CD4-positive, CD25-positive, alpha-beta regulatory T cell (primary cell): ENCODE data around the gene IFT22. TPM values are rescaled to one million over a fixed set of nuclear protein-coding genes. Genes with fewer than 3 reads are reported as not detected.

ENCODE experiments used
- ATAC-seq, 2 donors: fragments of 150-1000 bp; cut with Tn5 transposase; one replicate each; pipeline ENCODE4 v1.10.0; 2021; ENCODE audit warnings: low read depth in 2 of 2, moderate number of reproducible peaks in 2 of 2, moderate library complexity in 1 of 2
- DNase-seq, 3 donors: peaks; one replicate each; pipeline versions ENCODE4 v3.0.0 to v3.0.0-alpha.2; 2012 to 2022; ENCODE audit warnings: mixed read lengths in 1 of 3
- H3K27ac ChIP-seq: one replicate; pipeline ENCODE4 v1.7.0; 2013; ENCODE audit warnings: mild to moderate bottlenecking, low read length; ENCODE audit not compliant: insufficient read depth, poor library complexity, severe bottlenecking
- H3K27me3 ChIP-seq: one replicate; pipeline ENCODE4 v1.7.0; 2013; ENCODE audit warnings: low read length; ENCODE audit not compliant: control insufficient read depth, insufficient read depth
- H3K36me3 ChIP-seq: one replicate; pipeline ENCODE4 v1.7.0; 2013; ENCODE audit warnings: mild to moderate bottlenecking, low read length, moderate library complexity; ENCODE audit not compliant: control insufficient read depth, insufficient read depth
- H3K4me1 ChIP-seq: 2 replicates; pipeline ENCODE4 v1.7.0; 2013; ENCODE audit warnings: mild to moderate bottlenecking, low read length; ENCODE audit not compliant: insufficient read depth, control insufficient read depth, poor library complexity, severe bottlenecking
- H3K4me3 ChIP-seq: one replicate; pipeline ENCODE4 v1.7.0; 2013; ENCODE audit warnings: low read depth, mild to moderate bottlenecking, low read length, moderate library complexity
- H3K9me3 ChIP-seq, 2 experiments: 1 replicate in 1 of 2; 2 replicates in 1 of 2; pipeline ENCODE4 v1.7.0; 2013; ENCODE audit warnings: low read length in 2 of 2, mild to moderate bottlenecking in 1 of 2, moderate library complexity in 1 of 2; ENCODE audit not compliant: control insufficient read depth in 2 of 2
- H3K27ac Mint-ChIP-seq, 3 donors: one replicate each; pipeline ENCODE4 v1.8.0; 2020 to 2022; ENCODE audit warnings: mild to moderate bottlenecking in 3 of 3, mixed read lengths in 3 of 3, moderate library complexity in 2 of 3
- H3K27me3 Mint-ChIP-seq: one replicate; pipeline ENCODE4 v1.8.0; 2022; ENCODE audit warnings: mild to moderate bottlenecking, mixed read lengths
- H3K36me3 Mint-ChIP-seq: one replicate; pipeline ENCODE4 v1.8.0; 2020; ENCODE audit warnings: mixed read lengths
- H3K4me1 Mint-ChIP-seq, 4 donors: one replicate each; pipeline ENCODE4 v1.8.0; 2020 to 2022; ENCODE audit warnings: mixed read lengths in 4 of 4, mild to moderate bottlenecking in 1 of 4
- H3K4me3 Mint-ChIP-seq, 4 donors: one replicate each; pipeline ENCODE4 v1.8.0; 2020 to 2022; ENCODE audit warnings: mild to moderate bottlenecking in 4 of 4, mixed read lengths in 4 of 4, moderate library complexity in 3 of 4
- H3K9me3 Mint-ChIP-seq, 7 donors: one replicate each; pipeline ENCODE4 v1.8.0; 2020 to 2022; ENCODE audit warnings: mixed read lengths in 7 of 7, mild to moderate bottlenecking in 3 of 7, moderate library complexity in 2 of 7
- polyA plus RNA-seq, 4 donors: library from polyadenylated mRNA; unstranded; fragments of 300-500 nt; fragmentation: Illumina TruSeq; gene quantifications; one replicate each; pipeline ENCODE4 v1.2.3, GENCODE V29; 2021
- total RNA-seq: library from RNA; stranded (reverse); gene quantifications from one replicate; pipeline ENCODE4 v1.2.3, GENCODE V29; 2022

The IFT22 gene
- total and polyA plus RNA-seq, 5 donors from 2014 or later: 1.0 to 6.9 (median 3.8) TPM

DNA sequence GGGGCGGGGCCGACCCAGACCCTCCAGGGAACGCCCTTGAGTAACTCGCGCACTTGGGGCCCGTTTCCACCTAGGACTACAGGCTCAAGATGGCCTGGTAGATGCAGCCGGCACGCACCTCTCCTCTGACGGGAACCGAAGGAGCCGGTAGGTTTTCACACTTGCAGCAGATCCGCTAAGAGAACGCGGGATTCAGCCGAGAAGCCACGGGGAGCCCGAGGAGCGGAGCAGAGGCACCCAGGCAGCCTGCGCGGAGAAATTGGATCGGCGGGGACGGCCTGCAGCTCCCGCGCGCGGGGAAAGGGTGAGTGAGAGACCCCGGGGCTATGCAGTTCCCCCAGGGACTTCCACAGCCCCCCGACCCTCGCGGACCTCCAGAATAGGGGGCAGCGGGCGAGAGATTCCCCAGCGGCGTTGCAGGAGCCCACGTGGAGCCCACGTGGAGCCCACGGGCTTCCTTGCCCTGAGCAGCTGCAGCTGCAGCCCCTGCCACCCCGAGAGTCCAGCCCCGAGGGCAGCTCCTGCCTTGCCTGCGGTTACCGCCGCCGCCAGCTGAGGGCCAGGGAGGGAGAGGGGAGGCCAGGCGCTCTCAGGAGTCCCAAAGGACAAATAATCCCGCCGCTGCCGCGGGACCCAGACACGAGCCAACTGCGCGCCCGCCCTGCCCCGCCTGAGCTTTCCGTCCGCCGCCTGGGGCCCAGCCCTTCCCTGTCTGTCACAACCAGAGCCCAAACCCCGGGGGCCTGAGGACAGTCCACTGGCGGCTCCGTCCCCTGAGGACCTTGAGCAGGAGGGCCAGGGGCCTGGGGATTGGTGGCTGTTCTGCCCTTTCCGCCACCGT is 13.1 kb downstream of the IFT22 start:
- Histone ChIP-seq H3K36me3 (no peaks in the 10 kb centered on the region), H3K27me3 (peaks cover 5% of the 10 kb centered on the region), H3K4me1 (peaks cover 8% of the 10 kb centered on the region), H3K27ac (no peak overlapping the region), H3K4me3 (no peak overlapping the region), H3K9me3 (peaks cover 11 to 12% of the 10 kb centered on the region in 2 experiments)
- no peak overlapping the region for H3K27ac Mint-ChIP-seq
- H3K4me3 Mint-ChIP-seq: peak overlapping the region in 3 of 4 donors; percentile 76 to 93 (median 89)
- peaks cover 3% of the 10 kb centered on the region for H3K36me3 Mint-ChIP-seq
- DNase-seq (peak in 1 of 3 donors; percentile 35), ATAC-seq (no peak)
- peaks cover 0 to 32% (median 4%) of the 10 kb centered on the region in 7 donors for H3K9me3 Mint-ChIP-seq
- H3K27me3 Mint-ChIP-seq: peaks cover 35% of the 10 kb centered on the region
- peaks cover 0 to 5% (median 4%) of the 10 kb centered on the region in 4 donors for H3K4me1 Mint-ChIP-seq

DNA sequence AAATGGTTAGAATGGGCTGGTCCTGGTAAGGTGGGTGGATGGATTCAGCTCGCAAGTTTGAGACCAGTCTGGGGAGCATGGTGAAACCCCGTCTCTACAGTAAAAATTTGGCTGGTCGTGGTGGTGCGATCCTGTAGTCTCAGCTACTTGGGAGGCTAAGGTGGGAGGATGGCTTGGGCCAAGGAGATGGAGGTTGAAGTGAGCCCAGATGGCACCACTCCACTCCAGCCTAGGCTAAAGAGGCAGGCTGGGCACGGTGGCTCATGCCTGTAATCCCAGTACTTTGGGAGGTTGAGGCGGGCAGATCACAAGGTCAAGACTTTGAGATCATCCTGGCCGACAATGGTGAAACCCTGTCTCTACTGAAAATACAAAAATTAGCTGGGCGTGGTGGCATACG is 15.3 kb downstream of the IFT22 start:
- no peak overlapping the region for H3K4me3 ChIP-seq
- H3K27me3 ChIP-seq: peaks cover 10% of the 10 kb centered on the region
- H3K36me3 ChIP-seq: peaks cover 1% of the 10 kb centered on the region
- H3K4me1 ChIP-seq: peaks cover 8% of the 10 kb centered on the region
- peaks cover 0 to 5% (median 4%) of the 10 kb centered on the region in 4 donors for H3K4me1 Mint-ChIP-seq
- DNase-seq (no peak), ATAC-seq (no peak)
- peaks cover 12 to 23% of the 10 kb centered on the region in 2 experiments for H3K9me3 ChIP-seq
- H3K27ac Mint-ChIP-seq: no peak overlapping the region
- H3K4me3 Mint-ChIP-seq: peak overlapping the region in 2 of 4 donors; percentile 2 to 10
- peaks cover 50% of the 10 kb centered on the region for H3K27me3 Mint-ChIP-seq
- peaks cover 0 to 35% (median 4%) of the 10 kb centered on the region in 7 donors for H3K9me3 Mint-ChIP-seq
- no peak overlapping the region for H3K27ac ChIP-seq
- H3K36me3 Mint-ChIP-seq: peaks cover 3% of the 10 kb centered on the region

DNA sequence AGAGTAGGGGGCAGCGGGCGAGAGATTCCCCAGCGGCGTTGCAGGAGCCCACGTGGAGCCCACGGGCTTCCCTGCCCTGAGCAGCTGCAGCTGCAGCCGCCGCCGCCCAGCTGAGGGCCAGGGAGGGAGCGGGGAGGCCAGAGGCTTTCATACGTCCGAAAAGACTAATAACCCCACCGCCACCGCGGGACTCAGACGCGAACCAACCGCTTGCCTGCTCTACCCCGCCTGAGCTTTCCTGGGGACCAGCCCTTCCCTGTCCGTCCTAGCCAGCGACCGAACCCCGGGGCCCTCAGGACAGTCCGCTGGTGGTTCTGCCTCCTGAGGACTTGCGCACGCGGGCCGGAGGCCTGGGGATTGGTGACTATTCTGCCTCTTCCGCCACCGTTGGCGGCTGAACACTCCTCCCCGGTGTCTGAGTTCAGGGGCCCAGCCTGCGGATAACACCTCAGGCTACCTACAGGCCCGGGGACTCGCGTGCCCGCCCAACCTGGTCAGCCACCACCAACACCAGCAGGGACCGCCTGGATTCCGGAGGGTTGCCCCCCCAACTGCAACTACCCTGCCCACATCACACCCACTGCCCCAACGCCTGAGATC is 18.4 kb downstream of the IFT22 start:
- Mint-ChIP-seq H3K27ac (no peak overlapping the region), H3K27me3 (peaks cover 73% of the 10 kb centered on the region), H3K4me3 (peak overlapping the region in 1 of 4 donors; percentile 19)

DNA sequence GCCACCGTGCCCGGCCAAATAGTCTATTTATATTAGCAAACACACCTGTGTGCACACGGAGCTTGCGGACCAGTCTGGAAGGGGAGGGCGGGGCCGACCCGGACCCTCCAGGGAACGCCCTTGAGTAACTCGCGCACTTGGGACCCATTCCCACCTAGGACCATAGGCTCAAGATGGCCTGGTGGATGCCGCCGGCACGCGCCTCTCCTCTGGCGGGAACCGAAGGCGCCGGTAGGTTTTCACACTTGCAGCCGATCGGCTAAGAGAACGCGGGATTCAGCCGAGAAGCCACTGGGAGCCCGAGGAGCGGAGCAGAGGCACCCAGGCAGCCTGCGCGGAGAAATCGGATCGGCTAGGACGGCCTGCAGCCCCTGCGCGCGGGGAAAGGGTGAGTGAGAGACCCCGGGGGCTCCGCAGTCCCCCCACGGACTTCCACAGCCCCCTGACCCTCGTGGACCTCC is 18.9 kb downstream of the IFT22 start:
- no peak overlapping the region for H3K4me3 ChIP-seq

More for the DNA sequence above, 18.4 kb downstream of the IFT22 start:
- Histone ChIP-seq H3K36me3 (peaks cover 3% of the 10 kb centered on the region), H3K27ac (no peak overlapping the region), H3K4me3 (no peak overlapping the region), H3K4me1 (peaks cover 12% of the 10 kb centered on the region), H3K27me3 (peaks cover 23% of the 10 kb centered on the region), H3K9me3 (peaks cover 15 to 34% of the 10 kb centered on the region in 2 experiments)
- ATAC-seq (no peak), DNase-seq (no peak)
- H3K4me1 Mint-ChIP-seq: peaks cover 0 to 5% (median 1%) of the 10 kb centered on the region in 4 donors
- peaks cover 3% of the 10 kb centered on the region for H3K36me3 Mint-ChIP-seq
- peaks cover 0 to 34% (median 9%) of the 10 kb centered on the region in 7 donors for H3K9me3 Mint-ChIP-seq

DNA sequence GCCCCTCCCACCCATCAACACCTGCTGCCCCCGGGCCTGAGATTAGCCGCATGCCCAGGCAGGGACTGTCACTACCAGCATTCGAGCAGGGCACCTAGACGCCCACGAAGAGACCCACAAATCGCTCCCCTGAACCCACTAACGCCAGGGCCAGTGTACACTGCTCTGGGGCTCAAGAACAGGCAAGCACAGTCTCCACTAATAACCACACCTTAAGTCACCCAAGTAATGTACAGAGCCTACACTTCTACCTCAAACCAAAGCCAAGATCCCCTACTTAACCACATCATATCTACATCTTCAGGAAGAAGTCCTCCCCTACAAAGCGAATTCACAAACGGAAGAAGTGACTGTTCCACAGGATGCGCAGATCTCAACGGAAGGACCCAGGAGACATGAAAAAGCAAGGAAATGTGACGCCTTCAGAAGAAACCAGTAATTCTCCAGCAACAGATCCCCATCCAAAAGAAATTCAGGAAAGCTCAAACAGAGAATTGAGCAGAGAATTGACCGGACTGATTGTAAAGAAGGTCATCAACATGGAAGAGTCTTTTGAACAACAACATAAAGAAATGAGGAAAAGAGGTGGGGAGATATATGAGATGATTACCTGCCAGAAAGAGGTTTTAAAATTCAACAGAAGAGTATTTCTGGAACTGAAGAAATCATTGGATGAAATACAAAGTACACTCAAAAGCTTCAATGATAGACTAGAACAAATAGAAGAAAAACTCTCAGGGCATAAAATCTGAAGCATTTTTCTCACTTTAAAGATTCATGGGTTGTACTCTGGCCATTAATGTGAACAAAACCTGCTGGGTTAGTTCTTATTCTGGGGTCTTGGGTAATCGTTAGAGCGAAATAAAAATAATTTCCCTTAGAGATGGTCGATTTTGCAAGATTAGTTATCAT is 20.9 kb downstream of the IFT22 start:
- H3K4me1 ChIP-seq: peaks cover 6% of the 10 kb centered on the region
- H3K27me3 ChIP-seq: peaks cover 26% of the 10 kb centered on the region
- H3K27ac Mint-ChIP-seq: peak overlapping the region in 1 of 3 donors; percentile 65

More for the DNA sequence above, 18.9 kb downstream of the IFT22 start:
- Histone ChIP-seq H3K36me3 (peaks cover 3% of the 10 kb centered on the region), H3K27ac (no peak overlapping the region), H3K9me3 (peaks cover 15 to 34% of the 10 kb centered on the region in 2 experiments), H3K4me1 (peaks cover 6% of the 10 kb centered on the region), H3K27me3 (peaks cover 26% of the 10 kb centered on the region)
- Mint-ChIP-seq H3K36me3 (peaks cover 3% of the 10 kb centered on the region), H3K27me3 (peaks cover 71% of the 10 kb centered on the region), H3K9me3 (peaks cover 0 to 34% (median 9%) of the 10 kb centered on the region in 7 donors), H3K4me1 (peaks cover 0 to 2% (median 0%) of the 10 kb centered on the region in 4 donors), H3K27ac (peak overlapping the region in 1 of 3 donors; percentile 91), H3K4me3 (no peak overlapping the region)
- ATAC-seq (no peak), DNase-seq (no peak)

DNA sequence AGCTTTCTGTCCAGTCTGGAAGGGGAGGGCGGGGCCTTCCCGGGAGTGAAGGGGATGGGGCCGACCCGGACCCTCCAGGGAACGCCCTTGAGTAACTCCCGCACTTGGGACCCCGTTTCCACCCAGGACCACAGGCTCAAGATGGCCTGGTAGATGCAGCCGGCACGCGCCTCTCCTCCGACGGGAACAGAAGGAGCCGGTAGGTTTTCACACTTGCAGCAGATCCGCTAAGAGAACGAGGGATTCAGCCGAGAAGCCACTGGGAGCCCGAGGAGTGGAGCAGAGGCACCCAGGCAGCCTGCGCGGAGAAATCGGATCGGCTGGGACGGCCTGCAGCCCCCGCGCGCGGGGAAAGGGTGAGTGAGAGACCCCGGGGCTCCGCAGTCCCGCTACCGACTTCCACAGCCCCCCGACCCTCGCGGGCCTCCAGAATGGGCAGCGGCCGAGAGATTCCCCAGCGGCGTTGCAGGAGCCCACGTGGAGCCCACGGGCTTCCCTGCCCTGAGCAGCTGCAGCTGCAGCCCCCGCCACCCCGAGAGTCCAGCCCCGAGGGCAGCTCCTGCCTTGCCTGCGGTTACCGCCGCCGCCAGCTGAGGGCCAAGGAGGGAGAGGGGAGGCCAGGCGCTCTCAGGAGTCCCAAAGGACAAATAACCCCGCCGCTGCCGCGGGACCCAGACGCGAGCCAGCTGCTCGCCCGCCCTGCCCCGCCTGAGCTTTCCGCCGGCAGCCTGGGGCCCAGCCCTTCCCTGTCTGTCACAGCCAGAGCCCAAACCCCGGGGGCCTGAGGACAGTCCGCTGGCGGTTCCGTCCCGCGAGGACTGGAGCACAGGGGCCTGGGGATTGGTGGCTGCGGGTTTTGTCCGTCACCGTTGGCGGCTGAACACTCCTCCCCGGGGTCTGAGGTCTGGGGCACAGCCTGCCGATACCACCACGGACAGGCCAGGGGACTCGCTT is 21.8 kb downstream of the IFT22 start:
- Mint-ChIP-seq H3K27me3 (peaks cover 69% of the 10 kb centered on the region), H3K4me3 (no peak overlapping the region), H3K9me3 (peaks cover 0 to 29% (median 9%) of the 10 kb centered on the region in 7 donors), H3K27ac (no peak overlapping the region), H3K36me3 (peaks cover 3% of the 10 kb centered on the region), H3K4me1 (peaks cover 0 to 2% (median 0%) of the 10 kb centered on the region in 4 donors)
- Histone ChIP-seq H3K36me3 (peaks cover 3% of the 10 kb centered on the region), H3K4me3 (no peak overlapping the region), H3K27ac (no peak overlapping the region), H3K27me3 (peaks cover 26% of the 10 kb centered on the region), H3K4me1 (peaks cover 6% of the 10 kb centered on the region), H3K9me3 (peaks cover 14 to 33% of the 10 kb centered on the region in 2 experiments)
- no peak for DNase-seq
- no peak for ATAC-seq

More for the DNA sequence above, 20.9 kb downstream of the IFT22 start:
- H3K9me3 Mint-ChIP-seq: peaks cover 0 to 29% (median 9%) of the 10 kb centered on the region in 7 donors
- no peak overlapping the region for H3K27ac ChIP-seq
- DNase-seq (no peak), ATAC-seq (no peak)
- peaks cover 0 to 2% (median 0%) of the 10 kb centered on the region in 4 donors for H3K4me1 Mint-ChIP-seq
- no peak overlapping the region for H3K4me3 ChIP-seq
- peaks cover 69% of the 10 kb centered on the region for H3K27me3 Mint-ChIP-seq
- peaks cover 3% of the 10 kb centered on the region for H3K36me3 ChIP-seq
- peaks cover 3% of the 10 kb centered on the region for H3K36me3 Mint-ChIP-seq
- H3K4me3 Mint-ChIP-seq: peak overlapping the region in 1 of 4 donors; percentile 18
- peaks cover 15 to 34% of the 10 kb centered on the region in 2 experiments for H3K9me3 ChIP-seq
